ENCODE results near the gene CDKN2B. TPM values are rescaled to one million over a fixed set of nuclear protein-coding genes. Genes with fewer than 3 reads are reported as not detected.

The CDKN2B gene
- total and polyA plus RNA-seq, 2 of the 13 experiments (the other 11 are each of a cell fraction or from before 2014, with no cell fraction given) = 1.4 to 1.5 TPM

DNA sequence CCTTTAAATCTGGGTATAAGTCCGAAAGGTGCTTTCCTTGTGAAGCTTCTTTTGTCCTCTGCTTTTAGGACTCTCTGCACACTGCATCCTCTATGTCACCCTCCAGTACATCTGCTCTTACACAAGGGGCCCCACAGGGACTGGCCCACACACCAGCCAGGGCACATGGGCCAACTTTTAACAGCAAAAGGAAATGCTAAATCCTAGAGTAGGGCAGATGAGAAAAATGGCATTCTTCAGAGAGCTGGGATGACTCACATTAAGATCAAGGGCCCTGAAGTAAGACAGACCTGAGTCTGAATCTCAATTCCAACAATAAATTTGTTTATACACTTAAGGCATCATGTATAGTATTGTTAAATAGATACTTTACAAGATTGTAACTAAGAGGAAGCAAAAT lies 40.3 kb upstream of the CDKN2B start (continued):
- TF ChIP-seq NFKB2 (CRISPR knock-in tag; IDR thresholded peaks at IDR 0.05; ENCODE audit: borderline replicate concordance) (no peak), ZNF652 (CRISPR knock-in tag; IDR thresholded peaks at IDR 0.05; ENCODE audit: borderline replicate concordance, low read depth) (no peak), PHB2 (IDR thresholded peaks at IDR 0.05; ENCODE audit: partially characterized antibody) (no peak), ZBTB4 (CRISPR knock-in tag; IDR thresholded peaks at IDR 0.05; ENCODE audit: borderline replicate concordance) (no peak), ZNF292 (CRISPR knock-in tag; IDR thresholded peaks at IDR 0.05; ENCODE audit: borderline replicate concordance, low read depth) (no peak)

DNA sequence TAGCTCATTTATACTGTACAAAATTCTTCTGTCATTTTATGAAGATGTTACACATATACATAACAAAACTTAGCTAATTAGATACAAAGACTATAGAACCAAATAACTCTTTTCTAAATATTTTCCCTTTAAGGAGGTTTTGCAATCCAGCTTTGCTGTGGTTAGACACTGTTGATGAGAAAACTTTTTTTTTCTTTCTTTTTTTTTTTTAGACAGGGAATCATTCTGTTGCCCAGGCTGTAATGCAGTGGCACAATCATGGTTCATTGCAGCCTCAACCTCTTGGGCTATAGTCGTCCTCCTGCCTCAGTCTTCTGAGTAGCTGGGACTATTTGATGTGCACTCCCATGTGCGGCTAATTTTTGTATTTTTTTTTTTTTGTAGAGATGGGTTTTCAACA lies 38.5 kb upstream of the CDKN2B start:
- Histone ChIP-seq H3K4me1 (ENCODE audit: insufficient read depth, low read length) (no peaks in the 10 kb centered on the region), H4K20me1 (ENCODE audit: insufficient read depth, low read length) (no peaks in the 10 kb centered on the region), H3K4me3 (replicated peaks in 1 of 3; ENCODE audit: insufficient read depth in 1 of 3, low read depth in 2 of 3, low read length in 3 of 3) (no peak overlapping the region), H3K9me3 (ENCODE audit: low read length) (no peaks in the 10 kb centered on the region), H3K27me3 (ENCODE audit: control insufficient read depth in 1 of 2, insufficient read depth in 2 of 2, low read length in 2 of 2) (no peaks in the 10 kb centered on the region; a peak in 1 of 5 replicates), H3K9ac (ENCODE audit: insufficient read depth, low read depth, low read length) (no peak overlapping the region), H3K27ac (ENCODE audit: extremely low read length, insufficient read depth, low read length) (no peak overlapping the region), H3K4me2 (ENCODE audit: low read depth, low read length) (no peak overlapping the region), H3K36me3 (replicated peaks in 1 of 2; ENCODE audit: control insufficient read depth in 1 of 2, insufficient read depth in 2 of 2, low read length in 2 of 2) (no peaks in the 10 kb centered on the region), H2AFZ (ENCODE audit: low read length) (no peak overlapping the region), H3K79me2 (ENCODE audit: insufficient read depth, low read length) (no peaks in the 10 kb centered on the region)
- WGBS (ENCODE audit: low lambda C conversion rate) = 48% methylated on average over 2 of the region's 2 CpGs
- no peak for ATAC-seq
- TF ChIP-seq HOXA5 (CRISPR knock-in tag; IDR thresholded peaks at IDR 0.05) = no peak
- intact Hi-C loops (cut with micrococcal nuclease; ENCODE audit: unreplicated experiment) (no loop called here), in situ Hi-C loops (cut with HindIII; ENCODE audit: extremely low pct_ligation_motif_present, low pct_unique_long_range_greater_than_20kb) (loop anchor here (10.0 kb wide), 1 partner anchor 187 kb away; no protein-coding TSS in a partner anchor)
- CTCF ChIA-PET (ENCODE audit: low intra/inter-chr PET ratio, low total read pairs) = no interaction called here
- POLR2A ChIA-PET = no interaction called here
- FAIRE-seq = no peak
- BruUV-seq (replicated peaks) = no TSS peak
- no peak for DNase-seq (ENCODE audit: low spot score)
